ENCODE data around the gene TCF7L2.

The TCF7L2 gene

GRCh38 chr10:113089551-113089950 lies 139.5 kb downstream of the TCF7L2 start:
- no peak for DNase-seq (ENCODE audit: low spot score)

GRCh38 chr10:113091920-113092319 lies 141.9 kb downstream of the TCF7L2 start:
- CTCF ChIA-PET, result no interaction called here
- peak overlapping the region; percentile 79 for H3K27ac ChIP-seq
- no peak for TF ChIP-seq CTCF (conservative IDR thresholded peaks at IDR 0.05; ENCODE audit: low read depth)
- POLR2A ChIA-PET (ENCODE audit: low non-redundant PET), result interaction anchor here (0.7 kb wide), 1 partner anchor 142 kb away, joined by 3 read pairs; the partner anchor contains the start of gene TCF7L2
- no peak for DNase-seq (ENCODE audit: low spot score)

More at GRCh38 chr10:113089551-113089950, 139.5 kb downstream of the TCF7L2 start:
- CTCF ChIA-PET, result interaction anchor here (1.1 kb wide), 1 partner anchor 617 kb away, joined by 3 read pairs; no protein-coding TSS in a partner anchor
- peak overlapping the region; percentile 27 for H3K27ac ChIP-seq
- POLR2A ChIA-PET (ENCODE audit: low non-redundant PET), result interaction anchor here (0.6 kb wide), 1 partner anchor 1152 kb away, joined by 10 read pairs; no protein-coding TSS in a partner anchor
- no peak for TF ChIP-seq CTCF (conservative IDR thresholded peaks at IDR 0.05; ENCODE audit: low read depth)

- H3K27ac ChIP-seq, result peak overlapping the region; percentile 79
- TF ChIP-seq CTCF (conservative IDR thresholded peaks at IDR 0.05; ENCODE audit: low read depth), result no peak
- ChIA-PET POLR2A (ENCODE audit: low non-redundant PET) (no interaction called here), CTCF (interaction anchor here (0.5 to 0.7 kb wide), 2 partner anchors 10 to 618 kb away, joined by 3 to 4 read pairs; no protein-coding TSS in a partner anchor)
- DNase-seq (ENCODE audit: low spot score), result peak; percentile 83
These were observed 143.4 kb downstream of the TCF7L2 start for GRCh38 chr10:113093188-113094113.

- TF ChIP-seq CTCF (conservative IDR thresholded peaks at IDR 0.05; ENCODE audit: low read depth), result no peak
- POLR2A ChIA-PET (ENCODE audit: low non-redundant PET), result no interaction called here
- CTCF ChIA-PET, result interaction anchor here (0.7 kb wide), 1 partner anchor 10 kb away, joined by 3 read pairs; no protein-coding TSS in a partner anchor
- no peak for DNase-seq (ENCODE audit: low spot score)
- peak overlapping the region; percentile 66; the same call in 1 of the 2 replicates for H3K27ac ChIP-seq
These were observed 144.1 kb downstream of the TCF7L2 start for GRCh38 chr10:113094114-113094486.

GRCh38 chr10:113095419-113096127 lies 145.5 kb downstream of the TCF7L2 start:
- POLR2A ChIA-PET (ENCODE audit: low non-redundant PET), result interaction anchor here (0.6 kb wide), 1 partner anchor 118 kb away, joined by 3 read pairs; no protein-coding TSS in a partner anchor
- no peak for TF ChIP-seq CTCF (conservative IDR thresholded peaks at IDR 0.05; ENCODE audit: low read depth)
- H3K27ac ChIP-seq, result peak overlapping the region; percentile 75; the same call in 1 of the 2 replicates
- CTCF ChIA-PET, result no interaction called here
- no peak for DNase-seq (ENCODE audit: low spot score)

Measured in RWPE1 (cell line).